CD14-positive monocyte (primary cell): ENCODE results near the gene KRTAP1-5. TPM values are rescaled to one million over a fixed set of nuclear protein-coding genes. Genes with fewer than 3 reads are reported as not detected.

Experiments
- DNase-seq, 3 donors: peaks; one replicate each; pipeline ENCODE4 v3.0.0-alpha.2; 2011 to 2022
- H2AFZ ChIP-seq: 2 replicates; pipeline ENCODE4 v1.6.0; 2012; ENCODE audit warnings: mild to moderate bottlenecking, low read depth, low read length, inconsistent platforms; ENCODE audit not compliant: insufficient read depth, poor library complexity, severe bottlenecking
- H3K27ac ChIP-seq, 2 donors: 1 replicate in 1 of 2; 2 replicates in 1 of 2; pipeline ENCODE4 v1.5.1; 2012 to 2013; ENCODE audit warnings: low read length in 2 of 2, control low read depth in 1 of 2, inconsistent platforms in 1 of 2, low read depth in 1 of 2, mild to moderate bottlenecking in 1 of 2
- H3K27me3 ChIP-seq, 2 donors: one replicate each; pipeline versions ENCODE4 v1.6.0 to v1.6.1; 2011 to 2013; ENCODE audit warnings: low read length in 2 of 2; ENCODE audit not compliant: control insufficient read depth in 2 of 2, insufficient read depth in 2 of 2
- H3K36me3 ChIP-seq, 2 donors: replicated peaks in 1 of 2; 1 replicate in 1 of 2; 2 replicates in 1 of 2; pipeline versions ENCODE4 v1.5.1 to v1.6.1; 2012 to 2013; ENCODE audit warnings: low read length in 2 of 2, control low read depth in 1 of 2, inconsistent platforms in 1 of 2, mild to moderate bottlenecking in 1 of 2; ENCODE audit not compliant: insufficient read depth in 2 of 2, control insufficient read depth in 1 of 2
- H3K4me1 ChIP-seq, 2 donors: 1 replicate in 1 of 2; 2 replicates in 1 of 2; pipeline versions ENCODE4 v1.5.1 to v1.6.1; 2012 to 2013; ENCODE audit warnings: low read length in 2 of 2, control low read depth in 1 of 2, inconsistent platforms in 1 of 2, mild to moderate bottlenecking in 1 of 2, moderate library complexity in 1 of 2; ENCODE audit not compliant: insufficient read depth in 2 of 2, control insufficient read depth in 1 of 2
- H3K4me2 ChIP-seq: replicated peaks from 2 replicates; pipeline ENCODE3; 2012; ENCODE audit warnings: low read length, moderate library complexity, mild to moderate bottlenecking; ENCODE audit not compliant: poor library complexity, severe bottlenecking; ENCODE audit errors: extremely low read depth
- H3K4me3 ChIP-seq, 3 experiments: fragments of 200-600 bp in 1 of 3; sonication (generic) in 1 of 3; replicated peaks in 1 of 3; 1 replicate in 2 of 3; 2 replicates in 1 of 3; pipeline ENCODE4 v1.5.1; 2011 to 2013; ENCODE audit warnings: low read length in 3 of 3, mild to moderate bottlenecking in 3 of 3, control low read depth in 2 of 3, low read depth in 2 of 3, inconsistent platforms in 1 of 3, moderate library complexity in 1 of 3
- H3K79me2 ChIP-seq: 2 replicates; pipeline ENCODE4 v1.6.0; 2012; ENCODE audit warnings: mild to moderate bottlenecking, control low read depth, inconsistent platforms, low read length, moderate library complexity; ENCODE audit not compliant: insufficient read depth
- H3K9ac ChIP-seq: 2 replicates; pipeline ENCODE4 v1.6.0; 2017; ENCODE audit warnings: low read length, mild to moderate bottlenecking; ENCODE audit not compliant: insufficient read depth, poor library complexity, severe bottlenecking
- H3K9me3 ChIP-seq, 2 donors: replicated peaks in 1 of 2; 1 replicate in 1 of 2; 2 replicates in 1 of 2; pipeline versions ENCODE4 v1.5.1 to v1.6.1; 2012 to 2013; ENCODE audit warnings: low read length in 2 of 2, control low read depth in 1 of 2; ENCODE audit not compliant: control insufficient read depth in 1 of 2, insufficient read depth in 1 of 2
- H4K20me1 ChIP-seq: 2 replicates; pipeline ENCODE4 v1.6.0; 2012; ENCODE audit warnings: mild to moderate bottlenecking, low read length, control low read depth, moderate library complexity; ENCODE audit not compliant: insufficient read depth
- H3K27ac Mint-ChIP-seq, 7 donors: one replicate each; pipeline ENCODE4 v1.8.0; 2020; ENCODE audit warnings: mild to moderate bottlenecking in 7 of 7, mixed read lengths in 7 of 7, moderate library complexity in 6 of 7, inconsistent platforms in 2 of 7
- H3K27me3 Mint-ChIP-seq, 3 donors: one replicate each; pipeline ENCODE4 v1.8.0; 2021 to 2022; ENCODE audit warnings: low read depth in 3 of 3, mild to moderate bottlenecking in 3 of 3, mixed read lengths in 3 of 3, moderate library complexity in 3 of 3, inconsistent platforms in 1 of 3
- H3K36me3 Mint-ChIP-seq, 2 donors: one replicate each; pipeline ENCODE4 v1.8.0; 2020; ENCODE audit warnings: mixed read lengths in 2 of 2, inconsistent platforms in 1 of 2, mild to moderate bottlenecking in 1 of 2
- H3K4me1 Mint-ChIP-seq: one replicate; pipeline ENCODE4 v1.8.0; 2020; ENCODE audit warnings: mild to moderate bottlenecking, mixed read lengths
- H3K4me3 Mint-ChIP-seq, 2 donors: one replicate each; pipeline ENCODE4 v1.8.0; 2020; ENCODE audit warnings: mild to moderate bottlenecking in 2 of 2, mixed read lengths in 2 of 2, moderate library complexity in 1 of 2
- H3K9me3 Mint-ChIP-seq, 7 donors: one replicate each; pipeline ENCODE4 v1.8.0; 2020 to 2022; ENCODE audit warnings: mixed read lengths in 7 of 7, mild to moderate bottlenecking in 6 of 7, moderate library complexity in 6 of 7, inconsistent platforms in 2 of 7
- CTCF ChIP-seq: fragments of 200-600 bp; IDR thresholded peaks from one replicate; pipeline ENCODE4 v1.8.0; 2022; ENCODE audit warnings: antibody characterized with exemption, mild to moderate bottlenecking
- WGBS: methylation state at CpG from one replicate; pipeline ENCODE4 v1.1.5; 2013; ENCODE audit warnings: missing lambda C conversion rate; ENCODE audit not compliant: insufficient coverage; 5-methylcytosine and 5-hydroxymethylcytosine counted together
- intact Hi-C, 2 donors: fragments of 100-400 bp; cut with micrococcal nuclease; formaldehyde crosslinking; loops; one replicate each; pipeline versions ENCODE4 v1.15.0 to v1.15.1; 2023
- polyA plus RNA-seq, 3 donors: library from polyadenylated mRNA; depleted of rRNA in 1 of 3; unstranded in 2 of 3; stranded (reverse) in 1 of 3; fragments of 300-500 nt in 2 of 3; fragments of >200 nt in 1 of 3; fragmentation: Illumina TruSeq in 2 of 3; gene quantifications; 1 replicate in 2 of 3; 2 replicates in 1 of 3; pipeline ENCODE4 v1.2.3, GENCODE V29; 2012 to 2021

The KRTAP1-5 gene
- polyA plus RNA-seq, 3 donors = not detected

- Histone ChIP-seq H3K4me3 (no peak overlapping the region), H2AFZ (no peak overlapping the region), H3K27me3 (no peaks in the 10 kb centered on the region), H4K20me1 (no peaks in the 10 kb centered on the region), H3K9ac (no peak overlapping the region), H3K79me2 (no peaks in the 10 kb centered on the region), H3K4me2 (no peak overlapping the region), H3K4me1 (no peaks in the 10 kb centered on the region), H3K27ac (no peak overlapping the region), H3K9me3 (no peaks in the 10 kb centered on the region), H3K36me3 (no peaks in the 10 kb centered on the region)
- 100% methylated on average over 2 of the region's 3 CpGs for WGBS
- no peak for TF ChIP-seq CTCF
- H3K9me3 Mint-ChIP-seq = peaks cover 0 to 4% (median 0%) of the 10 kb centered on the region in 7 donors
- no peaks in the 10 kb centered on the region for H3K4me1 Mint-ChIP-seq
- intact Hi-C loops = no loop called here
- peaks cover 6 to 16% (median 8%) of the 10 kb centered on the region in 3 donors for H3K27me3 Mint-ChIP-seq
- H3K27ac Mint-ChIP-seq = no peak overlapping the region
- H3K36me3 Mint-ChIP-seq = no peaks in the 10 kb centered on the region
- DNase-seq = no peak
- no peak overlapping the region for H3K4me3 Mint-ChIP-seq
Observed at GRCh38 chr17:41004397-41004796, 22.6 kb downstream of the KRTAP1-5 start.

GRCh38 chr17:41003926-41004325 lies 23.1 kb downstream of the KRTAP1-5 start:
- Histone ChIP-seq H3K4me1 (no peaks in the 10 kb centered on the region), H4K20me1 (no peaks in the 10 kb centered on the region), H3K9me3 (no peaks in the 10 kb centered on the region), H3K4me3 (no peak overlapping the region), H3K27ac (no peak overlapping the region), H3K4me2 (no peak overlapping the region), H3K36me3 (no peaks in the 10 kb centered on the region), H3K9ac (no peak overlapping the region), H2AFZ (no peak overlapping the region), H3K27me3 (no peaks in the 10 kb centered on the region), H3K79me2 (no peaks in the 10 kb centered on the region)
- intact Hi-C loops = no loop called here
- Mint-ChIP-seq H3K4me3 (no peak overlapping the region), H3K36me3 (no peaks in the 10 kb centered on the region), H3K27me3 (peaks cover 8 to 16% (median 9%) of the 10 kb centered on the region in 3 donors), H3K27ac (no peak overlapping the region), H3K4me1 (no peaks in the 10 kb centered on the region), H3K9me3 (peaks cover 0 to 4% (median 0%) of the 10 kb centered on the region in 7 donors)
- WGBS = 20% methylated on average over 1 of the region's 4 CpGs
- no peak for DNase-seq
- TF ChIP-seq CTCF = no peak
